ENCODE results near the gene UBE4A.

DNA sequence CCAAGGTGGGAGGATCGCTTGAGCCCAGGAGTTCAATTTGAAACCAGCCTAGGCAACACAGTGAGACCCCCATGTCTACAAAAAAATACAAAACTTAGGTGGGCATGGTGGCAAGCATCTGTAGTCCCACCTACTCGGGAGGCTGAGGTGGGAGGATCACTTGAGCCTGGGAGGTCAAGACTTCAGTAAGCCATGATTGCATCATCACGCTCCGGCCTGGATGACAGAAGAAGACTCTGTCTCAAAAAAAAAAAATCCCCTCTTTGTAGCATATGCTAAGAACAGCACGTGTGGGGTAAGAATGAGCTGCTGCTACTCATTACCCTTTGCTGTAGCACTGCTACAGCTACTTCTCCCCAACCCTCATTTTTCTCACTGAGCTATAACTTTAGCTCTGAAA, 14.5 kb downstream of the UBE4A start:
- TF ChIP-seq, protein P1, sequence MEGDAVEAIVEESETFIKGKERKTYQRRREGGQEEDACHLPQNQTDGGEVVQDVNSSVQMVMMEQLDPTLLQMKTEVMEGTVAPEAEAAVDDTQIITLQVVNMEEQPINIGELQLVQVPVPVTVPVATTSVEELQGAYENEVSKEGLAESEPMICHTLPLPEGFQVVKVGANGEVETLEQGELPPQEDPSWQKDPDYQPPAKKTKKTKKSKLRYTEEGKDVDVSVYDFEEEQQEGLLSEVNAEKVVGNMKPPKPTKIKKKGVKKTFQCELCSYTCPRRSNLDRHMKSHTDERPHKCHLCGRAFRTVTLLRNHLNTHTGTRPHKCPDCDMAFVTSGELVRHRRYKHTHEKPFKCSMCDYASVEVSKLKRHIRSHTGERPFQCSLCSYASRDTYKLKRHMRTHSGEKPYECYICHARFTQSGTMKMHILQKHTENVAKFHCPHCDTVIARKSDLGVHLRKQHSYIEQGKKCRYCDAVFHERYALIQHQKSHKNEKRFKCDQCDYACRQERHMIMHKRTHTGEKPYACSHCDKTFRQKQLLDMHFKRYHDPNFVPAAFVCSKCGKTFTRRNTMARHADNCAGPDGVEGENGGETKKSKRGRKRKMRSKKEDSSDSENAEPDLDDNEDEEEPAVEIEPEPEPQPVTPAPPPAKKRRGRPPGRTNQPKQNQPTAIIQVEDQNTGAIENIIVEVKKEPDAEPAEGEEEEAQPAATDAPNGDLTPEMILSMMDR (IDR thresholded peaks at IDR 0.05), result no peak
- TF ChIP-seq SIN3A (IDR thresholded peaks at IDR 0.05; ENCODE audit: borderline replicate concordance, insufficient read depth, low read depth, low read length) (no peak), POLR2AphosphoS5 (IDR thresholded peaks at IDR 0.05; ENCODE audit: low read depth, low read length) (no peak)
- TF ChIP-seq, protein P2, sequence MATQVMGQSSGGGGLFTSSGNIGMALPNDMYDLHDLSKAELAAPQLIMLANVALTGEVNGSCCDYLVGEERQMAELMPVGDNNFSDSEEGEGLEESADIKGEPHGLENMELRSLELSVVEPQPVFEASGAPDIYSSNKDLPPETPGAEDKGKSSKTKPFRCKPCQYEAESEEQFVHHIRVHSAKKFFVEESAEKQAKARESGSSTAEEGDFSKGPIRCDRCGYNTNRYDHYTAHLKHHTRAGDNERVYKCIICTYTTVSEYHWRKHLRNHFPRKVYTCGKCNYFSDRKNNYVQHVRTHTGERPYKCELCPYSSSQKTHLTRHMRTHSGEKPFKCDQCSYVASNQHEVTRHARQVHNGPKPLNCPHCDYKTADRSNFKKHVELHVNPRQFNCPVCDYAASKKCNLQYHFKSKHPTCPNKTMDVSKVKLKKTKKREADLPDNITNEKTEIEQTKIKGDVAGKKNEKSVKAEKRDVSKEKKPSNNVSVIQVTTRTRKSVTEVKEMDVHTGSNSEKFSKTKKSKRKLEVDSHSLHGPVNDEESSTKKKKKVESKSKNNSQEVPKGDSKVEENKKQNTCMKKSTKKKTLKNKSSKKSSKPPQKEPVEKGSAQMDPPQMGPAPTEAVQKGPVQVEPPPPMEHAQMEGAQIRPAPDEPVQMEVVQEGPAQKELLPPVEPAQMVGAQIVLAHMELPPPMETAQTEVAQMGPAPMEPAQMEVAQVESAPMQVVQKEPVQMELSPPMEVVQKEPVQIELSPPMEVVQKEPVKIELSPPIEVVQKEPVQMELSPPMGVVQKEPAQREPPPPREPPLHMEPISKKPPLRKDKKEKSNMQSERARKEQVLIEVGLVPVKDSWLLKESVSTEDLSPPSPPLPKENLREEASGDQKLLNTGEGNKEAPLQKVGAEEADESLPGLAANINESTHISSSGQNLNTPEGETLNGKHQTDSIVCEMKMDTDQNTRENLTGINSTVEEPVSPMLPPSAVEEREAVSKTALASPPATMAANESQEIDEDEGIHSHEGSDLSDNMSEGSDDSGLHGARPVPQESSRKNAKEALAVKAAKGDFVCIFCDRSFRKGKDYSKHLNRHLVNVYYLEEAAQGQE (IDR thresholded peaks at IDR 0.05; ENCODE audit: insufficient read depth in 1 of 2, low read depth in 2 of 2, low read length in 1 of 2), result no peak

Measured in Panc1 (cell line).